Heart right ventricle (tissue), 16 donors: ENCODE results near the gene TCERG1L. TPM values are rescaled to one million over a fixed set of nuclear protein-coding genes. Genes with fewer than 3 reads are reported as not detected.

Experiments used
- ATAC-seq, 8 donors: fragments of 200-7000 bp; cut with Tn5 transposase; one replicate each; pipeline ENCODE4 v1.9.1; 2020; ENCODE audit warnings: mild to moderate bottlenecking in 8 of 8, moderate library complexity in 8 of 8, moderate number of reproducible peaks in 1 of 8
- DNase-seq, 2 donors: peaks; one replicate each; pipeline ENCODE4 v3.0.0-alpha.2; 2020
- H3K27ac ChIP-seq, 10 donors: fragments of 200-600 bp; sonication (generic) in 2 of 10; one replicate each; pipeline versions ENCODE4 v1.5.0 to v1.8.0; 2020 to 2022; ENCODE audit warnings: mild to moderate bottlenecking in 3 of 10
- H3K27me3 ChIP-seq, 7 donors: fragments of 200-600 bp; one replicate each; pipeline ENCODE4 v1.8.0; 2021 to 2022; ENCODE audit warnings: mild to moderate bottlenecking in 2 of 7
- H3K36me3 ChIP-seq, 9 donors: fragments of 200-600 bp; sonication (generic) in 1 of 9; one replicate each; pipeline versions ENCODE4 v1.5.0 to v1.8.0; 2020 to 2022; ENCODE audit warnings: mild to moderate bottlenecking in 2 of 9
- H3K4me1 ChIP-seq, 9 donors: fragments of 200-600 bp; sonication (generic) in 1 of 9; one replicate each; pipeline versions ENCODE4 v1.5.0 to v1.8.0; 2020 to 2022; ENCODE audit warnings: mild to moderate bottlenecking in 4 of 9
- H3K4me3 ChIP-seq, 10 donors: fragments of 200-600 bp; sonication (generic) in 2 of 10; one replicate each; pipeline versions ENCODE4 v1.5.0 to v1.8.0; 2020 to 2022; ENCODE audit warnings: mild to moderate bottlenecking in 7 of 10, moderate library complexity in 2 of 10
- H3K9me3 ChIP-seq, 11 donors: fragments of 200-600 bp in 10 of 11; sonication (generic) in 2 of 11; one replicate each; pipeline versions ENCODE4 v1.5.0 to v1.8.0; 2013 to 2022; ENCODE audit warnings: mild to moderate bottlenecking in 2 of 11, control low read depth in 1 of 11, moderate library complexity in 1 of 11
- WGBS, 2 donors: extraction: QIAGEN DNeasy Blood & Tissue Kit; methylation state at CpG; one replicate each; pipeline ENCODE4 v1.1.7; 2013; ENCODE audit warnings: inconsistent platforms in 1 of 2; 5-methylcytosine and 5-hydroxymethylcytosine counted together
- intact Hi-C, 10 donors: fragments of 100-400 bp; cut with DNase I; formaldehyde crosslinking; loops; one replicate each; pipeline versions ENCODE4 v1.11.1 to v1.14.2; 2022
- polyA plus RNA-seq, 2 donors: library from polyadenylated mRNA; stranded (reverse); fragments of 200-250 nt; gene quantifications; one replicate each; pipeline ENCODE4 v1.2.3, GENCODE V29; 2013
- total RNA-seq, 10 donors: library from RNA; stranded (reverse); fragmentation: NEBNext Ultra II Directional in 3 of 10; extraction: Animal tissue kit (Norgen Biotek cat#: 25700) in 3 of 10; gene quantifications; one replicate each; pipeline versions ENCODE4 v1.2.1 to v1.2.4, GENCODE V29; 2021 to 2023
- TF ChIP-seq, protein P1 (sequence below), 9 donors: fragments of 200-600 bp; sonication (generic) in 2 of 9; IDR thresholded peaks; one replicate each; pipeline versions ENCODE4 v1.5.0 to v1.8.0; 2021 to 2022; ENCODE audit warnings: antibody characterized with exemption in 9 of 9, mild to moderate bottlenecking in 5 of 9, moderate library complexity in 1 of 9
- donor health status: Arrhythmogenic right ventricular cardiomyopathy.
- donor health status: ischemic (EF 13 %, LVEDD 7.1; RV severe dilation, severe dysfunction).
- donor health status: healthy with polysubstance abuse.
- donor health status: DM: no; HTN: yes; CAD: no.
- donor health status: DM: no; HTN: no; CAD: no.
- donor health status: ischemic (EF 25% LVEDD 6.9; RV normal size, moderate dysfunction).
- donor health status: ischemic (EF 25% LVEDD 5.7; RV mildly dilated, moderate dysfunction).
- donor health status: healthy.
- donor health status: DM: yes; HTN: yes; CAD: no.
- donor health status: Ischemic cardiomyopathy.
- donor health status: ischemic (EF 35%, LVEDD 5.7; RV mildly dilated, moderate dysfunction).
- donor health status: nonischemic (EF 11% LVEDD 7.7; RV severe dilation, severe dysfunction).
- donor health status: DM: yes; HTN: yes; CAD: no.
- donor health status: PGD.
- donor health status: ischemic (EF 29% LVEDD 5.4; RV normal size, mild dysfunction).
- donor health status: nonischemic (EF 23%, LVEDD 6.1; RV moderate dilation, normal function).

The TCERG1L gene
- total and polyA plus RNA-seq, 12 donors, result 0.09 TPM; not detected in 10

- no peaks in the 10 kb centered on the region for H3K4me1 ChIP-seq
- DNase-seq (no peak), ATAC-seq (no peak)
- TF ChIP-seq, protein P1, sequence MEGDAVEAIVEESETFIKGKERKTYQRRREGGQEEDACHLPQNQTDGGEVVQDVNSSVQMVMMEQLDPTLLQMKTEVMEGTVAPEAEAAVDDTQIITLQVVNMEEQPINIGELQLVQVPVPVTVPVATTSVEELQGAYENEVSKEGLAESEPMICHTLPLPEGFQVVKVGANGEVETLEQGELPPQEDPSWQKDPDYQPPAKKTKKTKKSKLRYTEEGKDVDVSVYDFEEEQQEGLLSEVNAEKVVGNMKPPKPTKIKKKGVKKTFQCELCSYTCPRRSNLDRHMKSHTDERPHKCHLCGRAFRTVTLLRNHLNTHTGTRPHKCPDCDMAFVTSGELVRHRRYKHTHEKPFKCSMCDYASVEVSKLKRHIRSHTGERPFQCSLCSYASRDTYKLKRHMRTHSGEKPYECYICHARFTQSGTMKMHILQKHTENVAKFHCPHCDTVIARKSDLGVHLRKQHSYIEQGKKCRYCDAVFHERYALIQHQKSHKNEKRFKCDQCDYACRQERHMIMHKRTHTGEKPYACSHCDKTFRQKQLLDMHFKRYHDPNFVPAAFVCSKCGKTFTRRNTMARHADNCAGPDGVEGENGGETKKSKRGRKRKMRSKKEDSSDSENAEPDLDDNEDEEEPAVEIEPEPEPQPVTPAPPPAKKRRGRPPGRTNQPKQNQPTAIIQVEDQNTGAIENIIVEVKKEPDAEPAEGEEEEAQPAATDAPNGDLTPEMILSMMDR (IDR thresholded peaks at IDR 0.05), result no peak
- H3K27me3 ChIP-seq, result peaks cover 0 to 16% (median 0%) of the 10 kb centered on the region in 7 donors
- H3K36me3 ChIP-seq, result no peaks in the 10 kb centered on the region
- no peaks in the 10 kb centered on the region for H3K9me3 ChIP-seq
- no peak overlapping the region for H3K27ac ChIP-seq
- 78 to 79% methylated on average over 24 of the region's 24 CpGs for WGBS, 2 donors
- H3K4me3 ChIP-seq, result no peak overlapping the region
- intact Hi-C loops, result no loop called here
These were observed 195.1 kb downstream of the TCERG1L start for GRCh38 chr10:131116216-131116990.

DNA sequence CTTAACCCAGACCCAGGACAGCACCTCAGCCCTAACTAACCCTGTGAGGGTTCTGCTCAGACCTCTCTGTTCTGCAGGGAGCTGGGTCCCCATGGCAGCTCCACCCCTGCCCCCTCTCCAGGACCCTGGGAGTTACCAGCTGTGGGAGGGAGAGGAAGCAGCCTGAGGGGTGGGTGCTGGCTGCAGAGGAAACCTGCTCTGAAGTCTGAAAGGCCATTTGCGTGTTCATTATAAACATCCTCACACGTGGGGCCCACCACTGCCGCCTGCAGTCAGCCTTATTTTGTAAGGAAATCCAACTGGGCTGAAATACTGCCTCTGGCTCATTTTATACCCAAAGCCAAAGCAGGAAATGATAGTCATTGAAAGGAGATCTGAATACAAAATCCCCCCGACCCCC is 195.7 kb downstream of the TCERG1L start:
- 56 to 73% methylated on average over 4 of the region's 4 CpGs for WGBS, 2 donors
- no peak overlapping the region for H3K27ac ChIP-seq
- H3K9me3 ChIP-seq, result no peaks in the 10 kb centered on the region
- intact Hi-C loops, result no loop called here
- no peak overlapping the region for H3K4me3 ChIP-seq
- ATAC-seq (no peak), DNase-seq (no peak)
- H3K4me1 ChIP-seq, result no peaks in the 10 kb centered on the region
- H3K36me3 ChIP-seq, result no peaks in the 10 kb centered on the region
- TF ChIP-seq, protein P1 (IDR thresholded peaks at IDR 0.05), result no peak
- H3K27me3 ChIP-seq, result peaks cover 0 to 19% (median 0%) of the 10 kb centered on the region in 7 donors

- TF ChIP-seq, protein P1 (IDR thresholded peaks at IDR 0.05), result no peak
- intact Hi-C loops, result no loop called here
- ATAC-seq (no peak), DNase-seq (no peak)
- Histone ChIP-seq H3K36me3 (no peaks in the 10 kb centered on the region), H3K27me3 (peaks cover 0 to 23% (median 2%) of the 10 kb centered on the region in 7 donors), H3K9me3 (no peaks in the 10 kb centered on the region), H3K4me3 (no peak overlapping the region), H3K27ac (no peak overlapping the region), H3K4me1 (no peaks in the 10 kb centered on the region)
- 93 to 94% methylated on average over 14 of the region's 14 CpGs for WGBS, 2 donors
These were observed 196.2 kb downstream of the TCERG1L start for GRCh38 chr10:131115321-131115720.

DNA sequence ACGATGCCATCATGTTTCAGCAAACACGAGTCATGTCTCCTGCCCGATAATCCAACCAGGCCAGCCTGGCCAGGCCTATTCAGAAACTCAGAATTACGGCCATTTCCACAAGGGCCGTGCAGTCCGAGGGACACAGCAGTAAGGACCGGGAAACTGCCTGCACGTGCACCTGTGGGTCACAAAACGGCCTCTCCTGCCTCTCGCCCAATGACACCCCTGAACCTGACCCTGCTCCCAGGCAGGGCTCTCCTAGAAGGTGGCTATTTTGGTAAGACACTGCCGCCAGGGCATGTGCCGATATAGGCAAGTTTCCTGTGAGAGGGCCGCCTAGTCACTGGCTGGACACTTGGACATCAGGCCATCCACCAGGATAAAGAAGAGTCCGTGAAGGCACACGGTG is 196.7 kb downstream of the TCERG1L start:
- Histone ChIP-seq H3K27ac (no peak overlapping the region), H3K4me3 (no peak overlapping the region), H3K27me3 (peaks cover 0 to 27% (median 6%) of the 10 kb centered on the region in 7 donors), H3K9me3 (no peaks in the 10 kb centered on the region), H3K4me1 (no peaks in the 10 kb centered on the region), H3K36me3 (no peaks in the 10 kb centered on the region)
- intact Hi-C loops, result no loop called here
- TF ChIP-seq, protein P1 (IDR thresholded peaks at IDR 0.05), result no peak
- no peak for DNase-seq
- no peak for ATAC-seq
- WGBS, 2 donors, result 91 to 95% methylated on average over 15 of the region's 15 CpGs
